ENCODE data around the gene ENTPD7.

Gene ENTPD7

DNA sequence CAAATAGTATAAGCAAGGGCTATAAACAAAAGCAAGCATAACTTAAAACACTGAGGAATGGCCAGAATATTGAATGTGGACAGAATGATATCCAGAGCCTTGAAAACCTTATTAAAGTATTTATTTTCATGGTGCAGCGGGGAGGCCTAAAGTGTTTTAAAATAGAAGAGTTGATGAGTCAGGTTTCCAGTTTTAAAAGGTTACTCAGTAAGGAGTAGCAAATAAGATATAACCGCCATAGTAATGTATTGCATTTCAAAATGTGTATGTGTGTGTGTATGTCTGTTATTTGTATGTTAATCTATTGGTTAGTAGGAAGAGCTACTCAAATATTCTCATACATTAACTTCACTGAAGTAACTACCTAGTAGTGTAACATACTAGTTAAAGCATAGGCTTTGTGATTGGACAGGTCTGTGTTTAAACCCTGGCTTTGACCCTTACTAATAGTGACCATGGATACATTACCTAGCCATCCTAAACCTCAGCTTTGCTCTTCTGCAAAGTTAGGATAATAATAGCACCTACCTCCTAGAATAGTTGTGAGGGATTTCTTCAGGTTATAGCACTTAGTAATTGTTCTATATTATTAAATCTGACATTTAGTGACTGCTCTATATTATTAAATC lies 89.6 kb downstream of the ENTPD7 start:
- no peak for DNase-seq (ENCODE audit: low read depth)

DNA sequence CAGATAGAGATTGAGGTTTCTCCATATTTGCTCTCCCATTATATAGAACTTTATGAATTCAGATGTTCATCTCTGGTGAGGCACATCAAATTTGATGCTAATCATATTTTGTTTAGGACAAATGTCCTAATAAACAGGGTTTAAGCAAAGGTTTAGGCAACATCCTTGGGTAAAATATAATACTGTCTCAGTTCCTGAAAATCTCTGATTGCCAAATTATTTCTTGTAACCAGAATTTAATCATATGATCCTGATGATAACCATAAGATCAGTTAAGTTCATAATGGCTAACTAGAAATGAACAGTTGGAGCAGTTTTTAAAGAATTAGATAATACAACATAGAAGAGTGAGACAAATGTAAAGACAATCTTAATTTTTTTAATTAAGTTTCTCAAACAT lies 91.3 kb downstream of the ENTPD7 start:
- DNase-seq (ENCODE audit: low read depth): no peak

DNA sequence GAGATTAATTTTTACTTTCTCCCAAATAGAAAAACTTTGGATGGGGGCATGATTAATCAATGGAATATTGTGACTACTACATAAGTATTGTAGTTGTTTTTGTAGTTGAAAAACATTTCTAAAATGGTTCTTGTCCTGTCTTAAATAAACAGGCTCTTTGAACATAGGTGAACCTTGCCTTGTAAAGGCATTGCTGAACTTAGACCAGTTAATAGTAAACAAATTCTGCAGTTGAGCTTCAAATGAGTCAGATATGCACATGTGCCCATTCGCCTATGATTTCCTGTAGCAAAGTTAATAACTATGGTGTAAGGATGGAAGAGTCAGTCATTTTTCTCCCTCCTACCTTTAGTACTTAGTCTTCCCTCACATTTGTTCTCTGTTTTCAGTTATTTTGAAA lies 95.4 kb downstream of the ENTPD7 start:
- no peak for DNase-seq (ENCODE audit: low read depth)

Measured in stimulated activated CD8-positive, alpha-beta memory T cell treated with anti-CD3 and anti-CD28 coated beads, Interleukin-15, amount 100 ng/mL, for 1 hour (primary cell).